HG03558 (cell line): ENCODE measurements around the gene ADGRB2.

ENCODE experiments used
- ATAC-seq: cut with Tn5 transposase; IDR thresholded peaks from one replicate; pipeline ENCODE4 v1.9.1; 2021; ENCODE audit warnings: moderate number of reproducible peaks; ENCODE audit not compliant: unreplicated experiment; ENCODE audit errors: extremely low read depth

ADGRB2 gene

GRCh38 chr1:31768407-31768907 lies 4.3 kb upstream of the ADGRB2 start:
- no peak for ATAC-seq

- no peak for ATAC-seq
Measured at GRCh38 chr1:31767225-31767624, 3.1 kb upstream of the ADGRB2 start.

- no peak for ATAC-seq
Measured at GRCh38 chr1:31765516-31765915, 1.4 kb upstream of the ADGRB2 start.

- no peak for ATAC-seq
Measured at GRCh38 chr1:31765041-31765467, 914 bp upstream of the ADGRB2 start.

- ATAC-seq = no peak
Measured at GRCh38 chr1:31763671-31764311, 349 bp downstream of the ADGRB2 start.

GRCh38 chr1:31762726-31763670 lies 1.1 kb downstream of the ADGRB2 start:
- no peak for ATAC-seq

- ATAC-seq = no peak
Measured at GRCh38 chr1:31762323-31762722, 1.8 kb downstream of the ADGRB2 start.

- ATAC-seq = no peak
Measured at GRCh38 chr1:31761883-31762282, 2.3 kb downstream of the ADGRB2 start.

GRCh38 chr1:31760471-31761470 lies 3.4 kb downstream of the ADGRB2 start:
- no peak for ATAC-seq

GRCh38 chr1:31759298-31760023 lies 4.7 kb downstream of the ADGRB2 start:
- ATAC-seq = no peak

- no peak for ATAC-seq
Measured at GRCh38 chr1:31758823-31759222, 5.3 kb downstream of the ADGRB2 start.

GRCh38 chr1:31757989-31758388 lies 6.2 kb downstream of the ADGRB2 start:
- no peak for ATAC-seq

- ATAC-seq = no peak
Measured at GRCh38 chr1:31757204-31757679, 6.9 kb downstream of the ADGRB2 start.

- no peak for ATAC-seq
Measured at GRCh38 chr1:31756578-31756977, 7.6 kb downstream of the ADGRB2 start.

- ATAC-seq = no peak
Measured at GRCh38 chr1:31755850-31756492, 8.2 kb downstream of the ADGRB2 start.

- ATAC-seq = no peak
Measured at GRCh38 chr1:31755197-31755611, 8.9 kb downstream of the ADGRB2 start.

GRCh38 chr1:31754397-31754796 lies 9.7 kb downstream of the ADGRB2 start:
- ATAC-seq = no peak

- no peak for ATAC-seq
Measured at GRCh38 chr1:31753707-31754349, 10.3 kb downstream of the ADGRB2 start.
